Hippocampal formation (tissue), 2 donors: ENCODE data around the gene FAM168A.

ENCODE experiments used
- DNase-seq, 2 donors: peaks; one replicate each; lab custom pipeline; 2025; lab: John Stamatoyannopoulos, UW

Gene FAM168A

DNA sequence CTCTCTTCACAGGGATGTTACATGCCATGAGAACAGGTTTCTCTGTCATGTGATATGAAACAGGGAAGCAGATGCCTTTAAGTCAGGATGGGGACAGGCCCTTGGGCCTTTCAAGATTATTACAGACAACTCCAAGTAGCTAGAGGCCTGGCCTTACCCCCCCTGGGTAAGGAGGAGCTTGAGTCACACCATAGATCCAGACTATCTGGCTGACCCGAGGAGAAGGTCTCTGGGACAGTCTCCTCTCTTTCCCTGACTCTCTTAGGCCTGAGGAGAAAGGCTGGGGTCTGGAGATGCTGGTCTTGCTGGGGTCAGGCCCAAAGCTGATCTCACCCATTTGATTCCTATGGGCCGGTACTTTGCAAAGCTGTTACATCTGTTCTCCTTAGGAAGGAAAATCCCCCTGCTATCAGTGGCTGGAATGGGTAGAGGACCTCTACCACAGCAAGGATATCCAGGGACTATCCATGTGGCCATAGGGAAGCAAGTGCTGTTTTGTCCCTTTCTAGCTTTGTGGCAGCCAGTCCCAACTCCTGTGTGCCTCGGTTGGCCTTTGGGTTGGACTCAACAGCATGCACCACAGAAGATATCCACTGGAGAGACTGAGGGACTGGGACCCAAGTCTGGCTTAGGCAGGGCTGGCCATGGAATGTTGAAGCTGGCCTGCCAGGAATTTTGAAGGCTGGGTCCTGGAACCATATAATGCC is 196.5 kb downstream of the FAM168A start:
- no peak for DNase-seq

- no peak for DNase-seq
Observed at GRCh38 chr11:73400293-73400692, 197.6 kb downstream of the FAM168A start.

GRCh38 chr11:73399636-73400035 is 198.3 kb downstream of the FAM168A start:
- DNase-seq = no peak

DNA sequence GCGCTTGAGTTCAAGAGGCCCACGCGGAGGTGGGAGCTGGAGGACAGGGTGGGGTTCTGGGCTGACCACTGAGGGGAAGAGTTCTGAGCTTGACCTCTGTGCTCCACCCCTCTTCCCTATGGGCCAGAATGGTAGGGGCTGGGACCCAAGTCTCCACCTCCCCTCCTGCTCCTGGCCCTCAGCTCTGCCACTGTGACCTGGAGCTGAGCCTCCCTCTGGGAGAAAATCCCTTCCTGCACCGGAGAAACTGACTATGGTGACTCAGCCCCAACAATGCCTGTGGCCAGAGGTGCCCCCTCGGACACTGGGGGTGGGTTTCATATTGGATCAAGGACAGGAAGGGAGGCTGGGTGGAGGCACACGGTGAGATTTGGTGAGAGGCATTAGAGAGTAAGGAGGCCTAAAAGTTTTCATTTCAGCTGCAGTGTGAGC is 198.7 kb downstream of the FAM168A start:
- no peak for DNase-seq

DNA sequence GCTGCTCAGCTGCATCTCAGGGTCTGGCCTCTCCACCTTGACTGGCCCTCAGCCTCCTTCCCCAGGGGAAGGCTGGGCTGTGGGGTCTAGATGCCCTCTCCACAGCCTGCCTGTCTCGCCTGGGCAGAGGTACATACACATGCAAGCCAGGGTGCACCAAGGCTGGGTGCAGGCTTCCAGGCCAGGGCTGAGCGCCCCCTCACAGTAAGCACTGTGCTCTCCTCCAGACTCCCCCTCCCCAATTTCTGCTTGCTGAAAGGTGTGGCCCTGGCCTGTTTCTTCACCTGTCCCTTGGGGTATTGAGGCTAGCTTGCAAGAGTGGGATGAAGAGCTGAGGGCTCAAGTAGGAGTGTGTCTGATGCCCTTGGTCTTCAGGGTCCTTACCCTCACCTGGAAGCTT is 199.2 kb downstream of the FAM168A start:
- DNase-seq = no peak

DNA sequence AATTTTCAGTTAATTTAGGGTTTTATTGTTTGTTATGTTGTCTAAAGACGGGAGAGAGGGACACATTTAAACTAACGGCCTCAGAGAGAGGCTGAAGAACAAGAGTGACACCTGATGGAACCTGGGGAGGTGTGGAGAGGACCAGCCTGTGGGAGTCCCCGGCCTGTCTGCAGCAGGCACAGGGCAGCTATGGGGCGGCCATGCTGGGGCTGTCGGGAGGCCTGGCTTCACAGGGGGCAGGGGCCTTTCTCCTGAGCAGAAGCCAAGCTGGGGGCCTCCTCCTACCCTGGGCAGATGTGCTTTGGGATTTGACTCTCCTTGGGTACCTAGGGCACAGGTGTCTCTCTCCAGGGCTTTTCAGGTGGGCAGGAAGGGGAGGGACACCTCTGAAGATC is 199.8 kb downstream of the FAM168A start:
- no peak for DNase-seq

- no peak for DNase-seq
Observed at GRCh38 chr11:73397468-73398131, 200.3 kb downstream of the FAM168A start.

GRCh38 chr11:73396985-73397384 is 200.9 kb downstream of the FAM168A start:
- no peak for DNase-seq

DNA sequence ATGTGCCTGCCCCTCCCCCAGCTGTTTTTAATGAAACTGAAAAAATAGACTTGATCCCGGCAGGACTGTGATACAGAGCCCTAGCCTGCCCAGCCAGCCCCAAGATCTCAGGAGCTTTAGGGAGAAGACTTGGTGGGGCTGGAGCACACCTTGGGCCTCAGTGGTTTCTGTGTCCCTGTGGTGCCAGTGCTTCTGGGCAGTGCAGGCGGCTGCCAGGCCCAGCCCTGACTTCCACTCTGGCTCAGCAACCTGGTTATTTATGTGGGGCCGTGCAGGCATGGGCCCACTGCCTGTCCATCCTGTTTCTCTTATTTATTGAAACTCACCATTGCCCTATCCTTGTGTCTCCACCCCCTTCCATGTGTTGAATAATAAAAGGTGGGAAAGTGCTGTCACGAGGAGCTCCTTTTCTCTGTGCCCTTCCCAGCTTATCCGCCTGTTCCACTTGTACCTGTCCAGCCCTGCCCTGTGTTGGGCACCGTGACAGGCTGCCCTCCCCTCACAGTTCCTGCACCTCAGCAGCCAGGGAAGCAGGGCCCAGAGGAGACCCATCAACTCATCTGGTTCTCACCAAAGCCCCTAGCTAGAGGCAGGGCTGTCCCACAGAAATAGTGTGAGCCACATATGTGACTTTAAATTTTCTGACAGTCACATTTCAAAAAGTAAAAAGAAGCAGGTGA is 201.5 kb downstream of the FAM168A start:
- no peak for DNase-seq

DNA sequence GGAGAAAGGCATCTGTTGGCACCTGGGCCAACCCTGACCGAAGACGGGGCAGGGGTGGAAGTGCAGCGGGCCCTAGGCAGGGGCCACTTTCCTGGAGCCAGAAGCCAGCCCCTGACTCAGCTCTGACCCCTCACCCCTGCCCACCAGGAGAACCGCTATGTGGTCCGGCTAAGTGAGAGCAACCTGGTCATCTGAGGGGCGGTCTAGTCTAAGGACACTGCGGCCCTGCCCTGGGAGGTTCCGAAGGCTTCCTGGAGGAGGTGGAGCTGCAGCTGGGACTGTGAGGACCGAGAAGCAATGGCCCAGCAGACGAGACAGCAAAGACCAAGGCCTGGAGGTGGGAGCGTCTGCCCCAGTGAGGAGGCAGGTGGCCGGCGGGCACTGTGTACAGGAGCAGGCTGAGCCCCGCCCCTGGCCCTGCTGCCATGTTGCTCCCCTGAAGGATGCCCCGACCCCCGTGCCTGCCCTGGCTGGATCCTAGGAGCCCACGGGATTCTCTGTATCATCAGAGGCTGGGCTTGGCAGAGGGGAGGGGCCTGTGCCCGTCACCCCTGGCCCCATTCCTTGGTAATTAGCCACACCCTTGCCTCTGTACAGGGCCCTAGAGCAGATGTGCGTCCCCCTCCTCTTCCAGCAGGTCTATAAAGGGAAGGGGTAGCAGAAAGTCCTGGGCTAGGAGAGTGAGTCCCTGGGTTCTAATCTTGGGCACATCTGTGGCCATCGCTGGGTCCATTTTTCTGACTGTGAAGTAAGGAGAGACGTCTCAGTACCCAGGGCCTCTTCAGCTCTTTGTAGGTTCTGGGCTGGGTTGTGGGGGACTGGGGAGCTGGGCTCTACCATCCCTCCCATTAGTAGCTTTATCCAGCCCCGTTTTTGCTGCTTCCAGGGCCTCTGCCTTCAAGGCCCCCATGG is 202.4 kb downstream of the FAM168A start:
- DNase-seq = no peak

DNA sequence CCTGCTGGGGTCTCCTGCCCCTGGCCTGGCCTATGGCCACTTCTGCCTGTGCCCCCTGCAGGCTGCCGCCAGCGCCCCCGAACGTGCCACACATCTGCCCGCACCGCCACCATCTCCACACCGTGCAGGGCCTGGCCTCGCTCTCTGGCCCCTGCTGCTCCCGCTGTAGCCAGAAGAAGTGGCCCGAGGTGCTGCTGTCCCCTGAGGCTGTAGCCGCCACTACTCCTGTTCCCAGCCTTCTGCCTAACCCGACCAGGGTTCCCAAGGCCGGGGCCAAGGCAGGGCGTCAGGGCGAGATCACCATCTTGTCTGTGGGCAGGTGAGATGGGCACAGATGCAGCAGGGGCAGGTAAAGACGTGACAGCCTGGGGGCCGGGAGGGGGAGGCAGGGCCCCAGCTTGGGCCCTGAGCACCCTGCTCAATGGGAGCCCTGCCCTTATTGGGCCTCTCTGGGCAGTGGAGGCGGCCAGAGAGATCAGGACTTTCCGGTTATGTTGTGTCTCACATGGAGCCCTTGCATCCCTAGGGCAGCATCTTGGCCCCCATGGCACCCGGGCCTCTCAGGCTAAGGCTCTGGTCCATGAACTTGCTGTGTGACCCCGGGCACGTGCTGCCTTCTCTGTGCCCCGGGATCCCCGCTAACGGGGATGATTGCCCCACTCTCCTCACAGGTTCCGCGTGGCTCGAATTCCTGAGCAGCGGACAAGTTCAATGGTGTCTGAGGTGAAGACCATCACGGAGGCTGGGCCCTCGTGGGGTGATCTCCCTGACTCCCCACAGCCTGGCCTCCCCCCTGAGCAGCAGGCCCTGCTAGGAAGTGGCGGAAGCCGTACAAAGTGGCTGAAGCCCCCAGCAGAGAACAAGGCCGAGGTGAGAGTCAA is 203.3 kb downstream of the FAM168A start:
- no peak for DNase-seq

GRCh38 chr11:73393479-73394415 is 204.2 kb downstream of the FAM168A start:
- peak in 1 of 2 donors; percentile 59 for DNase-seq

DNA sequence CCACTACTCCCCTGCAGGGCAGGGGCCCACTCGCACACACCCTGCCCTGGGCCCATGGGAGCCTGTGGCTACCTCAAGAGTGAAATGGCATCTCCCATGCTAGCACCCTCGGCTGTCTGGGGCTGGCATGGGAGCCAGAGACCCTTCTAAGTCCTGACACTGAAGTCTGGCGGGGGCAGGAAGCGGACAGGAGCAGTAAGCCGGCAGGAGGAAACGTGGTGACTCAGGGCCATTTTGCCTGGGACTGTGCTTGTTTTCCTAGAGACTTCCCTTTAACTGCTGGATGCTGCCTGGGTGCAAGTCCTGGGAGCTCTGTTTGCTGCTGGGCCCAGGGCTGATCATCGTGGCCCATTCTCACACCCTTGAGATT is 204.9 kb downstream of the FAM168A start:
- DNase-seq = no peak

DNA sequence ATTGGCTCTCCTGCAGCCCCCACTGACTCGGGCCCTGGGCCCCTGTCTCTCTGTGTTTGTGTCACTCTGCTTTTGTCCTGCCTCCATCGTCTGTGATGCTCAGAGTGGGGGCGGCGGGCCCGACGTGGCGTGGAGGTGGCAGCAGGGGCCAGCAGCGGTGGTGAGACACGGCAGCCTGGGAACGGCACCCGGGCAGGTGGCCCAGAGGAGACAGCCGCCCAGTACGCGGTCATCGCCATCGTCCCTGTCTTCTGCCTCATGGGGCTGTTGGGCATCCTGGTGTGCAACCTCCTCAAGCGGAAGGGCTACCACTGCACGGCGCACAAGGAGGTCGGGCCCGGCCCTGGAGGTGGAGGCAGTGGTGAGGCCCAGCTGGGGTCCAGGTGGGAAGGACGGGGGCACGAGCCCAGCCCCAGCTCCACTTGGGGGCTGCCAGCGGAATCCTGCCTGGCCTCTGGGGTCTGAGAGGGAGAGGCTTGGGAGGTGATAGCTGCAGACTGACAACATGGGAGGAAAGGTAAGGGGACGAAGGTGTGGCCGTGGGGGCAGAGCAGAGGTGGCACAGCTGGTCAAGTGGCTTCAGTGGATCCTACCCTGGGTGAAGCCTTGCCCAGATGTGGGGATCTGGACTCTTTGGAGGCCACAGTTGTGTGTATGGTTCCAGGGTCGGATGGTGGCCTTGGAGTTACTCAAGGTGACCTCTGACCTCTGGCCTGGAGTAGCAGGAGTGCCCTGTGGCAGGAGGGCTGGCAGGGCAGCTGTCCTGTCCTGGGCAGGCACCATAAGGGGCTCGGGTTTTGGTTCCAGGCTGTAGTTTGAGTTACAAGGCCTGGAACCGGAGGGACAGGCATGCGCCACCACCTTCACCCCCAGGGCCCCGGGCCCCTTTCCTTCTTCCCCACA is 205.6 kb downstream of the FAM168A start:
- DNase-seq = no peak

DNA sequence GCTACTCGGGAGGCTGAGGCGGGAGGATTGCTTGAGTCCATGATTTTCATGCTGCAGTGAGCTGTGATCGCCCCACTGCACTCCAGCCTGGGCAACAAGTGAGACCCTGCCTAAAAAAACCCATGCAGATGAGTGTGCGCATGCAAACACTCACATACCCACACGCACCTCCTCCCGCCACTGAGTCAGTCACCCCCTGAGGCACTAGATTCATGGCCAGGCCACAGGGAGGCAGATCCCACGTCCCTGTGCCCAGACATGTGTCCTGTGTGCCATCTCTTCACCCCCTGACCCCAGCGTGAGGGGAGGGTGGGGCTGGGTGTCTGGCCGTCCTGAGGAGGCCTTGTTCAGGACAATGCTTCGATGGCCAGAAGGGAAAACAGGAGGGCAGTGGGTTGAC is 206.2 kb downstream of the FAM168A start:
- no peak for DNase-seq

- DNase-seq = no peak
Observed at GRCh38 chr11:73390601-73391565, 207.0 kb downstream of the FAM168A start.

GRCh38 chr11:73389916-73390315 is 208.0 kb downstream of the FAM168A start:
- no peak for DNase-seq

GRCh38 chr11:73389134-73389525 is 208.8 kb downstream of the FAM168A start:
- no peak for DNase-seq
